Measurements from ENCODE around the gene RSPH4A. TPM values are rescaled to one million over a fixed set of nuclear protein-coding genes. Genes with fewer than 3 reads are reported as not detected.
A peak's percentile ranks its signal among the peaks of the same experiment; 100 is the strongest.

Gene RSPH4A
- total RNA-seq, 2 donors from 2014 or later, result 0.10 to 0.11 TPM

GRCh38 chr6:116605935-116606334 lies 10.3 kb upstream of the RSPH4A start:
- Histone ChIP-seq H3K9me3 (no peaks in the 10 kb centered on the region), H3K27ac (no peak overlapping the region), H3K9ac (ENCODE audit: low read depth in 2 of 2, low read length in 2 of 2) (no peak overlapping the region), H3K4me3 (no peak overlapping the region), H3K4me1 (no peaks in the 10 kb centered on the region), H3K27me3 (no peaks in the 10 kb centered on the region), H3K36me3 (no peaks in the 10 kb centered on the region)
- TF ChIP-seq, protein P1, sequence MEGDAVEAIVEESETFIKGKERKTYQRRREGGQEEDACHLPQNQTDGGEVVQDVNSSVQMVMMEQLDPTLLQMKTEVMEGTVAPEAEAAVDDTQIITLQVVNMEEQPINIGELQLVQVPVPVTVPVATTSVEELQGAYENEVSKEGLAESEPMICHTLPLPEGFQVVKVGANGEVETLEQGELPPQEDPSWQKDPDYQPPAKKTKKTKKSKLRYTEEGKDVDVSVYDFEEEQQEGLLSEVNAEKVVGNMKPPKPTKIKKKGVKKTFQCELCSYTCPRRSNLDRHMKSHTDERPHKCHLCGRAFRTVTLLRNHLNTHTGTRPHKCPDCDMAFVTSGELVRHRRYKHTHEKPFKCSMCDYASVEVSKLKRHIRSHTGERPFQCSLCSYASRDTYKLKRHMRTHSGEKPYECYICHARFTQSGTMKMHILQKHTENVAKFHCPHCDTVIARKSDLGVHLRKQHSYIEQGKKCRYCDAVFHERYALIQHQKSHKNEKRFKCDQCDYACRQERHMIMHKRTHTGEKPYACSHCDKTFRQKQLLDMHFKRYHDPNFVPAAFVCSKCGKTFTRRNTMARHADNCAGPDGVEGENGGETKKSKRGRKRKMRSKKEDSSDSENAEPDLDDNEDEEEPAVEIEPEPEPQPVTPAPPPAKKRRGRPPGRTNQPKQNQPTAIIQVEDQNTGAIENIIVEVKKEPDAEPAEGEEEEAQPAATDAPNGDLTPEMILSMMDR (IDR thresholded peaks at IDR 0.05), result no peak
- DNase-seq, result no peak
- intact Hi-C loops (cut with DNase I), result no loop called here

- Histone ChIP-seq H3K27ac (no peak overlapping the region), H3K4me3 (no peak overlapping the region), H3K27me3 (no peaks in the 10 kb centered on the region), H3K9me3 (no peaks in the 10 kb centered on the region), H3K9ac (ENCODE audit: low read depth in 2 of 2, low read length in 2 of 2) (no peak overlapping the region), H3K36me3 (no peaks in the 10 kb centered on the region), H3K4me1 (no peaks in the 10 kb centered on the region)
- intact Hi-C loops (cut with DNase I), result no loop called here
- TF ChIP-seq, protein P1 (IDR thresholded peaks at IDR 0.05), result no peak
- no peak for DNase-seq
Observed at GRCh38 chr6:116611056-116611455, 5.2 kb upstream of the RSPH4A start.

DNA sequence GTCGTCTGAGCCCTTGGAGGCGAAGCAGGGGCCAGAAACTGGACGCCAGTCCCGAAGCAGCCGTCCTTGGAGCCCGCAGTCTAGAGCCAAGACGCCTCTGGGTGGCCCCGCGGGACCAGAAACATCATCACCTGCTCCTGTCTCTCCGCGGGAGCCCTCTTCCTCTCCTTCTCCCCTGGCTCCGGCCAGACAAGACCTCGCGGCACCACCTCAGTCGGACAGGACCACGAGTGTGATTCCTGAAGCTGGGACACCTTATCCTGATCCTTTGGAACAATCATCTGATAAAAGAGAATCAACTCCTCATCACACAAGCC lies 416 bp downstream of the RSPH4A start:
- H3K27ac ChIP-seq, result no peak overlapping the region
- intact Hi-C loops (cut with DNase I), result no loop called here

DNA sequence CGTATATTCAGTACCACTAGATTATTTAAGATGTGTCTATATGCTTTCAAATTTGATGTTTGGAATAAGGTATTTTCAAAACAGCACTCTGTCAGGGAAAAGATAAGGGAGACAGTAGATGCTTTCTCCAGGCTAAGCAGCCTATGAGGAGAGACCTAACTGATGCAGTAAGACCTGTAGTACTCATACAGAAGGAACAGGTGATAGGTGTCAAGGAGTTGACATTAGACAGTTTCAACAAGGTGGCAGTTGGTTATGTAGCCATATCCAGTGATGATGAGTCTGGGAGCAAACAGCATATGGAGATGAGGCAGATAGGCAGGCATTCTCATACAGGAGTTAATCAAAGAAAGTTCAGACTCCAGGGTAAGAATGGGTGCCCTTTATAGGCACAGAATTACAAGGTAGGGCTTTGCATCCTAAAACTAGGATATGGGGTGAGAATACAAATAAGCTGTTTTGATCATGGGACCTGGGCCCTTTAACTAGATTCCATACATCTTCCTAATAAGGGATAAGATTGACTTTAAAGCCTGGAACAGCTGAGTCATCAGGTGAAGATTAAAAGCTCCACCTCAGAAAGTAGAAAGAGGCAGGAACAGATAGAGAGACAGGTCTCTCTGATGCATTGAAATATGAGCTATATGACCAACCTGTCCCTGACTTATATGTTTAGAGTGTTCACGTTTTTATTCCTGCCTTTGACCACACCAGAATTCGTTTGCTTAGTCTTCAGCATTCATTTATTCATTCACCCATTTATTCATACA lies 7.9 kb downstream of the RSPH4A start:
- Histone ChIP-seq H3K9me3 (no peaks in the 10 kb centered on the region), H3K4me3 (no peak overlapping the region), H3K27me3 (no peaks in the 10 kb centered on the region), H3K9ac (ENCODE audit: low read depth in 2 of 2, low read length in 2 of 2) (no peak overlapping the region), H3K27ac (no peak overlapping the region), H3K4me1 (no peaks in the 10 kb centered on the region), H3K36me3 (no peaks in the 10 kb centered on the region)
- TF ChIP-seq, protein P1 (IDR thresholded peaks at IDR 0.05), result no peak
- intact Hi-C loops (cut with DNase I), result no loop called here
- no peak for DNase-seq

More for the DNA sequence above, 416 bp downstream of the RSPH4A start:
- no peak for DNase-seq
- no peaks in the 10 kb centered on the region for H3K27me3 ChIP-seq
- H3K36me3 ChIP-seq, result no peaks in the 10 kb centered on the region
- no peaks in the 10 kb centered on the region for H3K4me1 ChIP-seq
- peak overlapping the region in 1 of 2 donors; percentile 19 for H3K9ac ChIP-seq (ENCODE audit: low read depth in 2 of 2, low read length in 2 of 2)
- H3K9me3 ChIP-seq, result no peaks in the 10 kb centered on the region
- TF ChIP-seq, protein P1 (IDR thresholded peaks at IDR 0.05), result no peak
- peak overlapping the region; percentile 49 for H3K4me3 ChIP-seq

DNA sequence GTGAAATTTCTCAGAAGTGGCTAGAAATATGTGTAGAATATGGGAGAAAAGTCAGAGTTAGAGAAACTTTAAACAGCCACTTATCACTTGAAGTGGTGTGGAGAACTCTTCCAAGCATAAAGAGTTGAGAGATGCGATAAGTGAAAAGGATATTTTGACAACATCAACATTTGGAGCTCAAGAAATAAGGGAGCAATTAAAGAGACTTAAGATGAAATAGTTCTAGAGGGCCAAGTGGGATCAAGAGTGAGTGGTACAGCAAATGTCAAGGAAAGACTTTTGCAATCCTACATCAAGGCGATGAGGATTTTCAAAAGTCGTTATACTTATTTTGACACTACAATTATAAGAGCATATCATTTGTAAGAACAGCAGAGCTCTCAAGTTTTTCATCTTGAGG lies 9.6 kb downstream of the RSPH4A start:
- no peak overlapping the region for H3K9ac ChIP-seq (ENCODE audit: low read depth in 2 of 2, low read length in 2 of 2)
- no peak overlapping the region for H3K27ac ChIP-seq
- TF ChIP-seq, protein P1 (IDR thresholded peaks at IDR 0.05), result no peak
- H3K4me1 ChIP-seq, result no peaks in the 10 kb centered on the region
- H3K27me3 ChIP-seq, result no peaks in the 10 kb centered on the region
- H3K36me3 ChIP-seq, result no peaks in the 10 kb centered on the region
- no peaks in the 10 kb centered on the region for H3K9me3 ChIP-seq
- intact Hi-C loops (cut with DNase I), result no loop called here
- DNase-seq, result no peak
- no peak overlapping the region for H3K4me3 ChIP-seq
